Activated CD8-positive, alpha-beta memory T cell treated with anti-CD3 and anti-CD28 coated beads, Interleukin-2, amount 50 U/mL, for 24 hours (primary cell): ENCODE data around the gene WDR45B.

Experiments
- DNase-seq: peaks from one replicate; pipeline ENCODE4 v3.0.0-alpha.2; 2020; ENCODE audit errors: extremely low read depth

Gene WDR45B

DNA sequence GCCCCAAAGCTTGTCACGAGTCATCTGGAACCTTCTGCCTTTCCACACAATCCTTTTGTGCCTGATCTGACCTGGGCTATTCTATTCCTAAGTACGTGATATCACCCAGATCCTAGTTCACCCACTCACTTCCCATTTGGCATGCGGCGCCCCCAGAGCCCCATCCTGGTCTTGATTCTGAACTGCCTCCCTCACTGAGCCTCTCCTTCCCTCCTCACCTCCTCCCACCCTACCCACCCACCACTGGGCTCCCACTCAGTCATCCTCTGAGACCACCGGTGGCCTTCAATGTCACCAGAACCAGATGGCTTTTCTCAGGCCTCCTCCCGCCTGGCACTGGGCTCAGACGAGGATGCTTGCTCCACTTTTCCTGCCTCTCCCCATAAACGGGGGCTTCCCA lies 18.5 kb downstream of the WDR45B start:
- DNase-seq, result no peak

DNA sequence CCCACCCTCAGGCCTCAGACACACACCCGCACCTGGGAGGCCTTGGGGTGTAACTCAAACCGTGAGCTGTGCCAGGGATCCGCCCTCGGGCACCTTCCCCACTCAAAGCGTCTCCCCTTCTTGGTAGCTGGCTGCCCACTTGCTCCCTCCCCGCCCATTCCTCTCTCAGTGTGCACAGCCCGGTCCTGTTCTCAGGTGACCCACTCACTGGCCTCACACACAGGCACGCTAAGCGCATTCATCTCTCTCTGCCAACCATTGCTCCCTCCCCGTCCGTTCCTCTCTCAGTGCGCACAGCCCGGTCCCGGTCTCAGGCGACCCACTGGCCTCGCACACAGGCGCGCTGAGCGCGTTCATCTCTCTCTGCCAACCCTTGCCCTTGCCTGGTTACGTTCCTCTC lies 20.8 kb downstream of the WDR45B start:
- DNase-seq, result no peak

DNA sequence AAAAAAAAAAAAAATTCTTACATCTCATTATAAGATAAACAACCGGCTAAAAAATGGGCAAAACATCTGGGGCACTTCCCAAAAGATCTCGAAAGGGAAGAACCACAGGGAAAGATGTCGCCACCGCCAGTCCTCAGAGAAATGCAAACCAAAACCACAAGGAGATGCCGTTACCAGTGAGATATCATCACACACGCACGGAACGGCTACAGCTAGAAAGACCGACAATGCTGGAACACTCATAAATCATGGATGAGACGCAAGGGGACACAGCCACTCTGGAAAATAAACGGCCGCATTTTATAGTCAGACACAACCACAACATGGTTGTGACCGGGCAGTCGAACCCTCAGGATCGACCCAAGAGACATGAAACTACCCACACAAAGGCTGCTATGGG lies 24.5 kb downstream of the WDR45B start:
- DNase-seq, result no peak

DNA sequence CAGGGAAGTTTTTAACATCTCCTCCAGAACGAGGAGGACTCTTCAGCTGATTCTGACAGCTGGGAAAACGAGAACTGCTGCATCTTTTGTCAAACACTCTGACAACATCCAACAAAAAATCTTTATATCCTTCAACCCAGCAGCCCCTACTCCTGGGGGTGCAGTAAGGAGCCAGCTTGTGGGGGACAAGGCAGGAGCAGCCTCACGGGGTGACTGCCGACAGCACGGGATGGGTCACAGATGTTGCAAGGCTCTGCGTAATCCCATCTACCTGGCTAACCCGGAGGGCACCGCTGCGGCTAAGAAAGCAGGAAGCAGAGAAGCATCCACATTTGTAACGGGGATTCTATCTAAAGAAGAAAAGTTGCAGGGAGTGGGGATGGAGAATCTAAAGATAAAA lies 28.6 kb downstream of the WDR45B start:
- no peak for DNase-seq

DNA sequence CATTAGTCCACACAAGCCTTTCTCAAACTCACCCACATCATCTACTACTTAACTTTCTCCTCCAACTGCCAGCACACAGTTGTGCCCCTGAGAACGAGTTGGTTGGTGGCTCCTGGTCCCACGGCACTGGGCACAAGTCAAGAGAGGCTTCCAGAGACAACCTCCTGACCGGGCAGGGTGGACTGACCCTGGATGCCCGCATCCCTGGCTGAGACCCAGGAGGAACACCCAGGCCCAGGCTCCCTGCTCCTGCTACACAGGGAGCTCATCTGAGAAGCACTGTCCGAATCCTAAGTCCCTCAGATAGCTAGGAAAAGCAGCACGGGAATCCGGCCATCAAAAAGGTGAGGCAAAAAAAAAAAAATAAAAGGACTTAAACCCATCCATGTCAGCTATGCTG lies 29.0 kb downstream of the WDR45B start:
- no peak for DNase-seq

DNA sequence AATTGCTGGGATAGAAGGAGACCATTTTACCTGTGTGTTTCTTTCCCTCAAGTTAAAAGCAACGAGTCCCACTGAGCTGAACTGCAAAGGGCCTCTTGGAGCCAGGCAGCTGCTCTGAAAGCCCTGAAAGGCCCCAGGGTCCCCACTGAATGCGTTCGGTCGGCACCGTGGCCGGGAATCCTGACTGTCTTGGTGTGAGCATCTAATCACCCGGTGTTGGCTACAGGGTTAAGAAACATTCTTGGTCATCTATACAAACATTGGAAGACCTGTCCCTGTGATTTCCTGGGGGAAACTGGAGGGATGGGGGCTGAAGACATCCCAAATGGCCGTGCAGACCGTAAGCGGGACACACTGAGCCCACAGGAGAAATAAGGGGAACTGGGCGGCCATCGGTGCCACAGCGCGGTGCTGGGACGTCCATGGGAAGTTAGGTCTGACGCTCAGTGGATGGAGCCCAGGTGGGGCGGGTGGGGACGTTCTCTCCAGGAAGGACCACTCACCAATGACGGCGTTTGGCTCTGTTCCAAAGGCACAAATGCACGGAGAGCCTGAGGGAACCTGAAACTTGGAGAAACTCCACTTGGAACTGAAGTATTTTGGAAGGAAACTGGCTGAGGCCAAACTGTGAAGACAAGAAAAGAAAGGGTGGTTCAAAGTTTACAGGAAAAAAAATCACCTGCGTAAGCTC lies 32.1 kb downstream of the WDR45B start:
- DNase-seq, result no peak

DNA sequence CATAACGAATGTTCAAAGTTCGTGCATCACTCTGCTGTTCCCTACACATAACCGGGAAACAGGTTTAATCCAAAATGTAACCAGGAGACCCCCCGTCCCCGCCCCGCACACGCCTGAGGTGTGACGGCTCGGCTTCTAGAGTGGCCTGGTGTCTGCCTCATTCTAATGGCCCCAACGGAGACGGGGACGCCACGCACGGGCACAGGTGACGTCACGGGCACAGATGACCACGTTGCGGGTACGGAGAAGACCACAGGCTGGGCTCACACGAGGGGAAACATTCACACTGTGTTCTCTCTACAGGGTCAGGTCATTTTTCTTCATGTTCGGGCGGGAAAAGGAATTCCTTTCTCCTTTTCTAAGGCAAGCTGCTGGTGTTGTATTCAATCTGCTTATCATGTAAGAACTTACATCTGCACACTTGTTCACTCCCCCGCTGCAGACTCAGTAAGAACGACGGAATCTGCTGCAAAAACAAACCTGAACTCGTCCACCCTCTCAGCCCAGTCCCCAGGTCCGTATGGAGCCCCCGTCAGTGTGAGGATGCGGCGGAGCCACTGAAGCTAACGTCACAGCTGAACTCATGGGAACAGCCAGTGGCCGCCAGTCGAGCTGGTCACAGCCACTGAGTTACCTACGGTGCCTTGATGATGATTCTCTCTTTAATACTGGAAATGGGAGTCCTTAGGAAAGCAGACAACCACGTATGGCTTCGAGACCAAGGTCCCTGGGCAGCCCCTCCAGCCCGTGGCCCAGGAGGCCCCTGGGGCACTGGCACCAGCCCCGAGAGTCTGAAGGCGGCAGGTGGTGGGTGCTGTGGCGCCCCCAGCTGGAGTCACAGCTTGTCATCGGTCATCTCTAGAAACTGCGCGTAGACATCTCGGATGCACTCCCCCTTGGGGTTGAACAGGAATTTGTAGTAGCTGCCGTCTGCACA lies 32.9 kb downstream of the WDR45B start:
- no peak for DNase-seq

DNA sequence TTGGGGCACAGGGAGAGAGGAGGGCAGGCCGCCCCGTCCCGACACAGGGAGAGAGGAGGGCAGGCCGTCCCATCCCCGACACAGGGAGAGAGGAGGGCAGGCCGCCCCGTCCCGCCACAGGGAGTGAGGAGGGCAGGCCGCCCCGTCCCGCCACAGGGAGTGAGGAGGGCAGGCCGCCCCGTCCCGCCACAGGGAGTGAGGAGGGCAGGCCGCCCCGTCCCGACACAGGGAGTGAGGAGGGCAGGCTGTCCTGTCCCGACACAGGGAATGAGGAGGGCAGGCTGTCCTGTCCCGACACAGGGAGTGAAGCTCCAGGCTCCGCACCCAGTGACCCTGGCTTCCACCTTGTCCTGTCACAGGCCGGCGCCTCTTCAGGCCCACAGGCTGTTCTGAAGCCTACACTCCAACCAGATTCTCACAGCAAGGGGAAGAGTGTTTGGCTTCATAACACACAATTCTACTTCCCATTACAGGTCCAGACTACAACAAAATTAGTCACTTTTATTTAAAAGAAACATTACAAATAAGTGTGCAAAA lies 34.1 kb downstream of the WDR45B start:
- no peak for DNase-seq

DNA sequence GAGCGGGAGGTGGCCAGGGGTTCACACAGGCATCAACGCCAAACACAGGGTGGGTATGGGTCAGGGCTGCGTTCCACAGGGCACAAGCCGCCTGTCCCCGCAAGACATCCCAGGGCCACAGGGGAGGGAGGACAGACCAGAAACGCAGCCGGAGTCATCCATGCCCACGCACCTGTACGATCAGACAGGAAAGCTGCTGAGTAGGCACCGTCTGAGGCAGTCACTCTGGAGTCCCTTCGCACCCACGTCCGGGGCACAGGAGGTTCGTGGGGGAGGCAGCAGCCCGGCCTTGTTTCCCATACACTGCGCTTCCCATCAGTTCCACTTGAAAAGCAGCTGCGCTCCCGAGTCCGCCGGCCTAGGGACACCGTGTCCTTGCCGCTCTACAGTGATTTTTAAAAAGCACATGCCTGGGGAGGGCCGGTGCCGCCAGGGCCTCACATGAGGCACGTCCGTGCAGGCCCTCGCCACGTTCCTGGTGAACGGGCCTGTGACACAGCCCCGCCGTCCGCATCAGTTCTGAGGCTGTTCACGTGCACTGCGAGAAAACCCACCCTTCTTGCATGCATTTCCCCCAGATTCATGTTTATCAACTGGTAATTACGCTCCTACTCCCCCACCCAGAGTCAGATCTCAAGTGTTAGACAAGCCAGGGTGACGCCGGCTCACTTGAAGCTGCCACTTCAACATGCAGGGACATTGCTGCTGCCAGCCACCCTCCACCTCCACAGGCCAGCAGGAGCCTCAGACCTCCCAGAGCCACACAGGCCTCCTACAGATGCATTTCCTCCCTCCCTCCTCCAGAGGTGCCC lies 34.8 kb downstream of the WDR45B start:
- DNase-seq, result no peak

DNA sequence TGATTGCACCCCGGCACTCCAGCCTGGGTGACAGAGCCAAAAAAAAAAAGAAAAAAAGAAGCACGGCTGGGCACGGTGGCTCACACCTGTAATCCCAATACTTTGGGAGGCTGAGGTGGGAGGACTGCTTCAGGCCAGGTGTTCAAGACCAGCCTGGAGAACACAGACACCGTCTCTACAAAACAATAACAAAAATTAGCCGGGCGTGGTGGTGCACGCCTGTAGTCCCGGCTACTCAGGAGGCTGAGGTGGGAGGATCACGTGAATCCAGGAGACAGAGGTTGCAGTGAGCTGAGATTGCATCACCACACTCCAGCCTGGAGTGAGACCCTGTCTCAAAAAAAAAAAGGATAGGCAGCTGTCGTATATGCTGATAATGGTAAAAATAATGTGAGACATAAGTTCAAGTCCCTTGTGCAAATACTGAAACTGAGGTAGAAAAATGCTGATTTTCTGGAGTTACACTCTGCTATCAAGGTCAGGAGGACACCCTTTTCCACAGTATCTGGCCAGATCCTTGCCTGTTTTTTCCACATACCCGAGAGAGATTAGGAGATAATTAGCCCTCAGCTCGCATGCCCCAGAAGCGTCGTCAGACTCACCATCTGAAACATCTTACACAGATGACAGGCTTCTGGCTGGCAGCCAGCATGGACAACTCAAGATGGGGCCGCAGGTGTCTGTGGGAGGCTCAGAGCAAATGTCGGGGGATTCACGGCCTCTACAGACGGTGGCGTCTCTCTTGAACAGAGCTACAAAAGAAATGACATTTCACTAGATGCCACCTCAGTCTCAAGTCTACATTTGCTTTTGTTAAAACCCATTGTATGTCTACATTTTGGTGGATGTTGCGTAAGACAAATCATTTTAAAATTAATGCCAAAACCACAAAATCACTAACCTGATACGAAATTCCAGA lies 36.8 kb downstream of the WDR45B start:
- no peak for DNase-seq

DNA sequence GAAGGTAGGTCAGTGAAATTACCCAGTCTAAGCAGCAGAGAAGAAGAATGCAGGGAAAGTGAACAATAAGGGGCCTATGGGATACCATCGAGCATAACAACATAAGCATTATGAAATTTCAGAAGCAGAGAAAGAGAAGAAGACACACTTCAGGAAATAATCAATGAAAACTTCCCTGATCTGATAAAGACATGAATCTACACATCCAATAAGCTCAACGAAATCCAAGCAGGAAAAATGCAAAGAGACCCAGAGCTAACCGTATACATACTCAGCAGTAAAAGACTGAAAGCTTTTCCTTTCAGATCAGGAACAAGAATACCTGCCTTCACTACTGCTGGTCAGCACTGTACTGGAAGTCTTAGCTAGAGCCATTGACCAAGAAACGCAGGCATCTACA lies 38.6 kb downstream of the WDR45B start:
- no peak for DNase-seq

DNA sequence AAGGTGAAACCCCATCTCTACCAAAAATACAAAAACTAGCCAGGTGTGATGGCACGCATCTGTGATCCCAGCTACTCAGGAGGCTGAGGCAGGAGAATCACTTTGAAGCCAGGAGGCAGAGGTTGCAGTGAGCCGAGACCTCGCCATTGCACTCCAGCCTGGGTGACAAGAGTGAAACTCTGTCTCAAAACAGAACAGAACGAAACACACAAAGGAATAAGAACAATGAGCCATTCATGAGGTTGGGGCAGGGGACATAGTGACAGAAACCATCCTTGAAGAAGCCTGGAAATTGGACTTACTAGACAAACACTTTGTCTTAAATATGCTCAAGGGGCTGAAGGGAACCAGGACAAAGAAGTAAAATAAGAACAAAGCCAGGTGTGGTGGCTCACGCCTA lies 39.4 kb downstream of the WDR45B start:
- DNase-seq, result no peak

DNA sequence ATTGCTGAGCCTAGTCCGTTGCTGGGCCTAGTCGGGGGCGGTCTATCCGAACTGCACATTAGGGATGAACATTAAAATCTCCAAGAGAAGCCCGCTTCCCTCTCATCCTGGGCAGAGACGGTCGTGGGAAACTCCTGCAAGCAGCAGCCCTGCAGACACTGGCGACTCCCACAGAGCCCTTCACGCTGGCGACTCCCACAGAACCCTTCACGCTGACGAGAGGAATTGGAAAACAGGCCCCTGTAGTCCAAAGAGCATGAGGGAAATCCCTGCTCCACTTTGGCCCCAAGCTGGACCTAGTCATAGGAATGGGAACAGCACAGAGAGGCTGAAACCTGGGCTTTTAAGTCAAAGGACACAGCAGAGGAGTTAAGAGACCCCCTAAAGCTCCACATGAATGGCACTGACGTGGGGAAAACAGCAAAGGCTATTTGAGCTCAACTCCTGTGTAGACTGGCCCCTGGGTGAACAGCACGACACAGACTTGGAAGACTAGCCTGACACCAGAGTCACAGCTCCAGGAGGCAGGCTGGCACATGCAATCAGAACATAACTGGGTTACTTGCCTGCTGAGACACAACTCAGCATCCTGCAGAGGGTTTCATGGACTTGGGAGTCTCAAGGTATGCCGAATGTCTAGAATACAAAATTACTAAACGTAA lies 42.2 kb downstream of the WDR45B start:
- DNase-seq, result no peak

DNA sequence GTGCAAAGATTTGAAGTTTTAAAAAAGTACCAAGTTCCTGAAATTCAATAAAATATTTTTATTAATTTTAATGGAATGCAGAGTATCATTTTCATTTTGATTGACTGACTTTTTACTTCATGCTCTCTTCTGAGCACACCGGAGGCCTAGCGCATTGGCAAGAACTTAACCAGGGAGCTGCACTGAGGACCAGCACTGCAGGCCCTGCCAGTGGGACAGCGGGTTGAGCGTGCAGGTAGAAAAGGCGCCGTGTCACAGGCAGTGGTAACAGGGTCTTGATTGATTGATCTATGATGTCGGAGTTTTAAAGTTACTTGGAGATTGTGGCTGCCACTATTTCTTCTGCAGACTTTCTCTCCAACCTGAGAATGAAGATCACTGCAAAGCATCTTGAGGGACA lies 43.7 kb downstream of the WDR45B start:
- DNase-seq, result no peak

DNA sequence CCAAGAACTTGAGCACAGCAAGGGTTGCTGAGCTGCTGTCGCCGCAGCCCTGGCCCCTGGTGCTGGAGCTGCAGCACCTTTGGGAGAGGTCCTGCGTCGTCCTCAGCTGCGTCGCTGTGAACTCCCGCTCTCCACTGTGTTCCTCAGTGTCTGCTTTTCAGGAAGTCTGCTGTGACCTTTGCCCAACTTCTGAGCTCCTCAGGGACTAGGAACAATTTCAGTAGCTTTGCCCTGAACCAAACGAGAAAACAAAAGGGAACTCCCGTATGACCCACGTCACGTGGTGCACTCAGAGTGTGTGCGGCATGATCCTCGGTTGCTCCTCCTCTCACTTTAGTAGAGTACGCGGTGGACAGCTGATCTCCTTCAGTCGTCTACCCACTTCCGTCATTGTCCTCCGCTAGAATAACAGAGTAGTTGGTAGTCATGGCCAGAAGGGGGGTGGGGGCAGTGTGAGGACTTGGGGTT lies 44.2 kb downstream of the WDR45B start:
- DNase-seq, result no peak

DNA sequence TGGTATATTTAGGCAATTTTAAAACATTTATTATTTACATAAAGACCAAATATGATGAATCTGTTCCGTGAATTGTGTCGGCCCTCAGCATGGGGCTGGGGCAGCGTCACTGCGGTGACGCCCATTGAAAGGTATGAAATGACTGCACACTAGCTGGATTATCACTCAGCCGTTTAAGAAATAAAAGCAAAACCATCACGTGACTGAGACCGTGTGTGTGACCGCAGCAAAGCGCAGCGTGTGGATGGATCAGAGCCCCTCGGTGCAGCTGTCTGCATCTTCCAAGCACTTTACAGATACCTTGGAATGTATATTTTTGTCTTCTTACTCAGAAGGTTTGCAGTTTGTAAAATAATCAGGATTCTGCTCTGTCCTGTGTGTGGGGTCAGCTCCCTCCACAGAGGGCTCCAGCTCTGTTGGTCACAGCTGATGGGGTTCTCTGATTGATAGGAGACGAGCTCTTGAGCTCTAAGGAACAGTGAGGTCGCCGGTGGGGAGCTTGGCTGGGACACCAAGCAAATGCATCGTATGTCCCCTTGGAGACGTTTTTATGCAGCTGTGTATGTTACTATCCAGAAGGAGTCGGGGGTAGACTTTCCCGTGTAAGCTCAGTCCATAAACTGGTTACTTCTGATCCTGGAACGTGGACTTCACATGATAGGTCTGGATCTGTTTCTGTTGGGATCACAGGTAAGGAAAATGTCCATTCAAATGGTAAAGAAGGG lies 45.1 kb downstream of the WDR45B start:
- DNase-seq, result no peak

DNA sequence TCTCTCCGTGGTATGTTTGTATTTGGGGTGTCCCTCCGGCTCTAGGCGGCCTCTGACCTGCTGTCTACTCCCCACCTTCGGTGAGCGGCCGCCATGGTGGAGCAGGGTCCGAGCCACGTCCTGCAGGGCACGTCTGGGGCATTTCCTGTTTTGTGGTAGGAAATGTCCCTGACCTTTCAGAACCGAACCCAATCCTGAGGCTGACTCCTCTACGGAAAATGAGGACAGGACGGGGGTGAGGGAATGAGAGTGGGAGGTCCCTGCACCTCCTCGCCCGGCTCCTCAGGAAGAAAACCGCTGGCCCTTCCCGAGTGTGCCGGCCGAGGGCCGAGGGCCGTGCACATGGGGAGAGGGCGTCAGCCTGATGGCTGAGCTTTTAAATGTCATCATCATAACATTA lies 45.8 kb downstream of the WDR45B start:
- no peak for DNase-seq

DNA sequence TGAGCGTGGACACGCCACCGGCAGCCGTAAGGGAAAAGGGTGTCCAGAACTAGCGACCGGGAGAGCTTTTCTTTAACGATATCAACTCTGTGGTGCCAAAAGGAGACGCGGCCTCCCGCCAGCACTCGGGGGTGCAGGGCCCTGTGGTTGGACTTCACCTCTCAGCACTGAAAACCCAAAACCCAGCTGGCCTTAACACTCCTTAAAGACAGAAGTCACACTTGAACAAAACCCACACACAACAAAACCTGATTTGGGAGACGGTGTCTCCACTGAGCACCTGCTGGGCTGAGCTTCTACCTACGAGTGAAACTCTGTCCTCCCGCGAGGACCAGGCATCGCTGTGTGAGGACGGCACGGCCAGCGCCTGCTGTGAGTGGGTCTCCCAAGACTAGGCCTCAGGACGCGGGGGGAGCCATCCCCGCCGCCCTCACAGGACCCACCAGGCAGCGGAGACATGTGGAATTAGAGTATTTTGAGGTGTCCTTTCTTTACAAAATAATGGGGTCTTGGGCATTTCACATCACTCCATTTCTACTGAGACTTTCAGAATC lies 46.7 kb downstream of the WDR45B start:
- no peak for DNase-seq

DNA sequence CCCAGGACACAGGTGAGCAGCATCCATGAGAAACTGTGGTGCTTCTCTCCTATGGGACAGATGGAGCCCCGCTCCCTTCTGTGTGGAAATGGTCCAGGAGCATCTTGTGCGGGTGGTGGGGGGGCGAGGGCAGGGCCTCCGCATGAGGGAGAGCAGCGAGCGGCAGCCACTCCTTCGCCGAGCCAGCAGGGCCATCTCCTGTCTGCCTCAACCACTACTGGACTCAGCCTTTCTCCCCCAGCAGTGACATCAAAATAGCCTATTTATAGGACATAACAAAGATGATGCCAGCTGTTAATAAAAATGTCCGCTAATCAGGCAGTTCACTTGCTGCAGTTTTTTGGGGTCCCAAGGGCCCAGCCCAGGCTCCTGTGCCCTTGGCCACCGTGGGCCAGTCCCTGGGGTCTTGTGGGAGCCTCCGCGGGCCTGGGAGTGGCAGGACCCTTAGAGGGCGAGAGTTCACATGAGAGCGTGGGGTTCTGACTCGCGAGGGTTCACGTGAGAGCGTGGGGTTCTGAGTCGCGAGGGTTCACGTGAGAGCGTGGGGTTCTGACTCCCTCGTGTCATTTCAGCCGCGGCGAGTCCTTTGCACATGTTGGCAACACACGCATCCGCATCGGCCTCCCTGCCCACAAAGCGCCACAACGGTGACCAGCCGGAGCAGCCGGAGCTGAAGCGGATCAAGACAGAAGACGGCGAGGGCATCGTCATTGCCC lies 47.4 kb downstream of the WDR45B start:
- no peak for DNase-seq
